ENCODE measurements around the gene DUSP5. TPM values are rescaled to one million over a fixed set of nuclear protein-coding genes. Genes with fewer than 3 reads are reported as not detected.

The DUSP5 gene
- total RNA-seq, 4 donors from 2014 or later: 0.75 to 2.8 (median 2.5) TPM; not detected in 1

DNA sequence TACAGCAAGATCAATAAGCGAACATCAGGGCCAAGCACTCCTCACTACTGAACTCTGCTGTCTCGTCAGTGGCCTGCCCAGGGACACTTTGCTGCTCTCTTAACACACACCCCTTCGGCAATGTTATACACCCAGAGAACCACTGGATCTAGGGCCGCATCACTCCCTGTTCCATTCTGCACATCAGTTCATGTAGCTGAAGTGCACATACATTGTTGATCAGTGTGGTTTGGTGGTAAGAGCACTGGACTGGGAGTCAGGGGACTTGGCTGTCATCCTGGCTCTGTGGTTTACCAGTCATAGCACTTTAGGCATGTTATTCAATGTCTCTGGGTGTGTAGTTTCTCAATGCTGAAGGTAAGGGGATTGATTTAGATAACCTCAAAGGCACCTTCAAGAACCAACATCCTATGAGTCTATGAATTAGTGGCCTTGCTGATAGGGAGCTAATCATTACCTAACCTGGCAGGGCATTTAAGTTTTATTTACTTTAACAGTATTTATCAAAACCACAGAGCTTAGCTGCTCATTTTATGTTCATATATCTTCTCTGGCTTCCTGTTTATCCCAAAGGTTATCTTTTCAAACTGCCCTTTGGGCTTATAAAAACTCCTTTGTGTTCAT, 24.8 kb downstream of the DUSP5 start:
- no peak overlapping the region for H3K4me3 ChIP-seq
- no peak for DNase-seq
- no peaks in the 10 kb centered on the region for H3K9me3 ChIP-seq
- H3K27ac ChIP-seq: no peak overlapping the region
- H3K27me3 ChIP-seq: no peaks in the 10 kb centered on the region
- TF ChIP-seq POLR2A (IDR thresholded peaks at IDR 0.05): no peak
- TF ChIP-seq, protein P1, sequence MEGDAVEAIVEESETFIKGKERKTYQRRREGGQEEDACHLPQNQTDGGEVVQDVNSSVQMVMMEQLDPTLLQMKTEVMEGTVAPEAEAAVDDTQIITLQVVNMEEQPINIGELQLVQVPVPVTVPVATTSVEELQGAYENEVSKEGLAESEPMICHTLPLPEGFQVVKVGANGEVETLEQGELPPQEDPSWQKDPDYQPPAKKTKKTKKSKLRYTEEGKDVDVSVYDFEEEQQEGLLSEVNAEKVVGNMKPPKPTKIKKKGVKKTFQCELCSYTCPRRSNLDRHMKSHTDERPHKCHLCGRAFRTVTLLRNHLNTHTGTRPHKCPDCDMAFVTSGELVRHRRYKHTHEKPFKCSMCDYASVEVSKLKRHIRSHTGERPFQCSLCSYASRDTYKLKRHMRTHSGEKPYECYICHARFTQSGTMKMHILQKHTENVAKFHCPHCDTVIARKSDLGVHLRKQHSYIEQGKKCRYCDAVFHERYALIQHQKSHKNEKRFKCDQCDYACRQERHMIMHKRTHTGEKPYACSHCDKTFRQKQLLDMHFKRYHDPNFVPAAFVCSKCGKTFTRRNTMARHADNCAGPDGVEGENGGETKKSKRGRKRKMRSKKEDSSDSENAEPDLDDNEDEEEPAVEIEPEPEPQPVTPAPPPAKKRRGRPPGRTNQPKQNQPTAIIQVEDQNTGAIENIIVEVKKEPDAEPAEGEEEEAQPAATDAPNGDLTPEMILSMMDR (IDR thresholded peaks at IDR 0.05 in 4 of 5, conservative IDR thresholded peaks at IDR 0.05 in 1 of 5): no peak
- in situ Hi-C loops (cut with MboI; ENCODE audit: low sequenced_read_pairs in 4 of 4) (no loop called here), intact Hi-C loops (cut with DNase I; ENCODE audit: low total_unique reads) (no loop called here)
- H3K4me1 ChIP-seq: no peaks in the 10 kb centered on the region
- no peak for ATAC-seq
- H3K36me3 ChIP-seq: no peaks in the 10 kb centered on the region

DNA sequence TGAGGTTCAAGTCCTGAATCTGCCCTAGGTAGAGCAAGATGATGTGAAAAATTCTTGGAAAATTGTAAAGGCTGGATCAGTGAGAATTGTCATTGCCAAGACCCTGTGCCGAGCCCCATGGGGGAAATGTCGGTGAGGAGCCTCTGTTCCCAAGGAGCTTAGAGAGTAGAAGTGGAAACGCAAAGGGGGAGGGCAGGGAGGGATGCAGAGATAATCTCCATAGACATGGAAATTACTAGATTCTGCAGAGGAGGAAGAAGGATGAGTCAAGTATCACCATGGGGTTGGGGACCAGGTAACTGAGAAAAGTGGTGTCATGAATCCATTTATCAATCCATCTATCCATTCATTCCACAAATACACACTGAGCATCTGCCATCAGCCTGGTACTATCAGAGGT, 26.0 kb downstream of the DUSP5 start:
- Histone ChIP-seq H3K4me3 (no peak overlapping the region), H3K4me1 (no peaks in the 10 kb centered on the region), H3K9me3 (no peaks in the 10 kb centered on the region), H3K27me3 (no peaks in the 10 kb centered on the region), H3K27ac (no peak overlapping the region), H3K36me3 (no peaks in the 10 kb centered on the region)
- in situ Hi-C loops (cut with MboI; ENCODE audit: low sequenced_read_pairs in 4 of 4) (no loop called here), intact Hi-C loops (cut with DNase I; ENCODE audit: low total_unique reads) (no loop called here)
- TF ChIP-seq, protein P1 (IDR thresholded peaks at IDR 0.05 in 4 of 5, conservative IDR thresholded peaks at IDR 0.05 in 1 of 5): no peak
- TF ChIP-seq POLR2A (IDR thresholded peaks at IDR 0.05): no peak
- no peak for DNase-seq
- ATAC-seq: no peak

DNA sequence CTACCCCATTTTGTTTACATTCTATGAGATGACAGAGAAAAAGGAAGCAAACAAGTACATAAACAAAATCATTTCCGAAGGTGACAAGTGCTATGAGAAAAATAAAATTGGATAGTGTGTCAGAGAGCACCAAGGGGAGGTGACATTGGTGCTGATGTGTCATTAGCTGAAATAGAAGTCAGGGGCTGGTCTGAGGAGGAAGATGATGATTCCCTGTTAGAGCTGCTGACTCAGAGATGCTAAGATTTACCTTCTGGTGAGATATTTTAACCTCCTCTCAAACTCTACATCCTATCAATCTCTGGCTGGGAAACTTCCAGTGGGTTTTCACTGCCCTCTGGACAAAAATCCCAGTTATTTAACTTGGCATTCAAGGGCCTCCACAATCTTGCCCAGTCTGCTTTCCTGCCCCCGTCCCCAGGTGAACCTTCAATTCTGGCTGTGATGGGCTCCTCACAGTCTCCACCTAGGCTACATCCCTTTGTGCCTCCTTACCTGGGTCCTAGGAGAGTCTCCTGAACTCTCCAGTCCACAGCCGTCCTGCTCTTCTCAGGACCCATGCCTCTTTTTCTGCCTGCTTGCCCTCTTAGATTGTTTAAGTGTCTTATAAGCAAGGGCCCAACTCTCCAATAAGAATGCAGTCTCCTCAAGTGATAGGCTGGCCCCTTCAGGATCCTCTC, 26.6 kb downstream of the DUSP5 start:
- Histone ChIP-seq H3K36me3 (no peaks in the 10 kb centered on the region), H3K9me3 (no peaks in the 10 kb centered on the region), H3K27ac (no peak overlapping the region), H3K27me3 (no peaks in the 10 kb centered on the region), H3K4me1 (no peaks in the 10 kb centered on the region), H3K4me3 (no peak overlapping the region)
- intact Hi-C loops (cut with DNase I; ENCODE audit: low total_unique reads) (no loop called here), in situ Hi-C loops (cut with MboI; ENCODE audit: low sequenced_read_pairs in 4 of 4) (no loop called here)
- DNase-seq (no peak), ATAC-seq (no peak)
- TF ChIP-seq POLR2A (IDR thresholded peaks at IDR 0.05): no peak
- TF ChIP-seq, protein P1 (IDR thresholded peaks at IDR 0.05 in 4 of 5, conservative IDR thresholded peaks at IDR 0.05 in 1 of 5): no peak

DNA sequence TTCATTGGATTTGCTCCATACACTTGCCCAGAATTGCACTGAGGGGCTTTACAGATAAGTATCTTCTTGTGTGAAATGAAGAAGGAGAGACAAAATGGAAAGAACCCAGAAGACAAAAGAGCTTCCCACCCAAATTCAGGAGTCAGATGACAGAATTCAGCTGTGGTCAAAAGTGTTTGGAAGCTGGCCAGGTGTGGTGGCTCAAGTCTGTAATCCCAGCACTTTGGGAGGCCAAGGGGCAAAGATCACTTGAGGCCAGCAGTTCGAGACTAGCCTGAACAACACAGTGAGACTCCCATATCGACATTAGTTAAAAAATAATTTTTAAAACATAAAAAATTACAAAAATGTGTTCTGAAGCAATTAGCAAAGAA, 27.1 kb downstream of the DUSP5 start:
- in situ Hi-C loops (cut with MboI; ENCODE audit: low sequenced_read_pairs in 4 of 4): loop anchor here in 2 of 4 donors (25.0 kb wide), 1 partner anchor 638 kb away; no protein-coding TSS in a partner anchor
- H3K4me1 ChIP-seq: no peaks in the 10 kb centered on the region
- no peaks in the 10 kb centered on the region for H3K9me3 ChIP-seq
- no peaks in the 10 kb centered on the region for H3K36me3 ChIP-seq
- H3K27me3 ChIP-seq: peaks cover 0 to under 1% (median 0%) of the 10 kb centered on the region in 3 donors
- H3K27ac ChIP-seq: no peak overlapping the region
- intact Hi-C loops (cut with DNase I; ENCODE audit: low total_unique reads): no loop called here
- ATAC-seq (no peak), DNase-seq (no peak)
- H3K4me3 ChIP-seq: no peak overlapping the region
- no peak for TF ChIP-seq POLR2A (IDR thresholded peaks at IDR 0.05)
- TF ChIP-seq, protein P1 (IDR thresholded peaks at IDR 0.05 in 4 of 5, conservative IDR thresholded peaks at IDR 0.05 in 1 of 5): no peak
